Left renal pelvis (tissue), 4 donors: ENCODE data around the gene TPSB2. TPM values are rescaled to one million over a fixed set of nuclear protein-coding genes. Genes with fewer than 3 reads are reported as not detected.
A peak's percentile ranks its signal among the peaks of the same experiment; 100 is the strongest.
"Not testable (repeated sequence)": the region's sequence is repeated elsewhere in the genome, so short reads cannot be mapped to it uniquely, and the experiment has no call there.

ENCODE experiments used
- DNase-seq, 4 donors: peaks; one replicate each; pipeline ENCODE4 v3.0.0-alpha.2; 2013; ENCODE audit warnings: low read depth in 4 of 4, low spot score in 3 of 4
- polyA plus RNA-seq, 4 donors: library from polyadenylated mRNA; unstranded; fragments of 120-200 nt; gene quantifications; one replicate each; pipeline ENCODE4 v1.2.1, GENCODE V29; 2013; ENCODE audit not compliant: insufficient read length in 4 of 4

The TPSB2 gene
- polyA plus RNA-seq, 4 donors = 0.12 TPM; not detected in 3

- no peak for DNase-seq
These were observed 40.5 kb downstream of the TPSB2 start for GRCh38 chr16:1189455-1189854.

DNA sequence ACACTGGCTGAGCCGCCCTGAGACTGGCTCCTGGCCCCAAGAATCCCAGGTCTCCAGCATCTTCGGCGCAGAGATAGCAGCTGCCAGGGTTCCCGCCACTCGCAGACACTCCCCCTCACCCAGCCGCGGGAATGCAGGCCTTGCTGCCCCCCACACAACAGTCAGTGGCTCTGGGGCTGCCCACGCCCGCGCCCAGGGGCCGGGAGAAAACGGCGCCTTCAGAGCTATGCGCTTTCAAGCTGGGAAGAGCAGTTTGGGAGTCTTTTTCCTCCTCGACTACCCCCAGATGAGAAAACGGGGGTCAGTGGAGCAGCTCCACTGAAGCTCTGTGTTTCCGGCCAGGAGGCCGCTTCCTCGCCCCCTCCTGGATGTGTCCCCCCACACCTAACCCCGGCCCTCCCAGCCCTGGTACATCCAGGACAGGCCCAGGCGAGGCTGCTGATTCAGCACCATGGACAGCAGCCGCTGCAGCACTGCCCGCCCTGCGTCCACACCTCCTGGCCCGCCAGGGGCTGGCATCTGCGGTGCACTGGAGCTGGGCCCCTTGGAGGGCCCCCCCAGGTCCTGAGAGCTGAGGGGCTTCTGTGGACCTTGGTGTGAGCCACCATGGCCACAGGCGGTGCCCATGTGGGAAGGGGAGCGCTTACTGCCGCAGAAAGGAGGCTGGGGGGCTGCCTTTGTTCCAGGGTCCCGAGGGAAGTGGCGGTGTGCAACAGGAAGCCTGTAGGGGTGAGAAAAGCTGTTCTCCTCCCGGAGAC lies 41.4 kb downstream of the TPSB2 start:
- DNase-seq = no peak

DNA sequence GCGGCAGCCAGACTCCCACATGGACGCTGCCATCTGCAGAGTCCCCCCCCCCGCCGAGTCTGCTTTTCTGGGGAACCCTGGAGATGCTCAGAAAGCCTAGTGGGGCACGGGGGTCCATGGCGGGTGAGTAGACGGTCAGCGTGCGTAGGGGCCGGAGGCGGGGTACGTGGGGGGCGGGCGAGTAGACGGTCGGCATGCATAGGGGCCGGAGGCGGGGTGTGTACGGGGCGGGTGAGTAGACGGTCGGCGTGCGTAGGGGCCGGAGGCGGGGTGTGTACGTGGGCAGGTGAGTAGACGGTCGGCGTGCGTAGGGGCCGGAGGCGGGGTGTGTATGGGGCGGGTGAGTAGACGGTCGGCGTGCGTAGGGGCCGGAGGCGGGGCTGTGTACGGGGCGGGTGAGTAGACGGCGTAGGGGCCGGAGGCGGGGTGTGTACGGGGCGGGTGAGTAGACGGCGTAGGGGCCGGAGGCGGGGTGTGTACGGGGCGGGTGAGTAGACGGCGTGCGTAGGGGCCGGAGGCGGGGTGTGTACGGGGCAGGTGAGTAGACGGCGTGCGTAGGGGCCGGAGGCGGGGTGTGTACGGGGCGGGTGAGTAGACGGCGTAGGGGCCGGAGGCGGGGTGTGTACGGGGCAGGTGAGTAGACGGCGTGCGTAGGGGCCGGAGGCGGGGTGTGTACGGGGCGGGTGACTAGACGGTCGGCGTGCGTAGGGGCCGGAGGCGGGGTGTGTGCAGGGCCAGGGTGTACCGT lies 44.4 kb downstream of the TPSB2 start:
- DNase-seq = not testable (repeated sequence)

- no peak for DNase-seq
These were observed 45.0 kb downstream of the TPSB2 start for GRCh38 chr16:1184980-1185379.

- no peak for DNase-seq
These were observed 45.7 kb downstream of the TPSB2 start for GRCh38 chr16:1184156-1184868.

- DNase-seq = peak in 1 of 4 donors; percentile 71
These were observed 46.8 kb downstream of the TPSB2 start for GRCh38 chr16:1182950-1183907.

DNA sequence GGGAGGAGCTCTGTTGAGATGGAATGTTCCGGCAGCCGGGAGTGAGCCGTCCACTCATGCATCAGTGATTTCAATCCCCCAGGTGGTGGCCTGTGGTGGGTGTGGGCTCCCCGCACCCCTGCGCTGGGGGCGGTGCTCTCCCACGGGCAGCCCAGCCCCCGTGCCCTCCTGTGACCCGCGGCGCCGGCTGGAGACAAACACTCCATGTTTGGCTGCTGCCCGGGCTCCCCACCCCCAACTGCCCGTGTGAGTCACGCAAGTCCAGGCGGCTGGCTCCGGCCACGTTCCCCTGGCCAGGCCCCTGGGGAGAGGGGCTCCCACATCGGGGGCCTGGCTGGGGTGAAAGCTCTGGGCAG lies 47.7 kb downstream of the TPSB2 start:
- DNase-seq = peak in 3 of 4 donors; percentile 61 to 81 (median 76)

- no peak for DNase-seq
These were observed 48.3 kb downstream of the TPSB2 start for GRCh38 chr16:1181404-1182315.

GRCh38 chr16:1180549-1181403 lies 49.2 kb downstream of the TPSB2 start:
- DNase-seq = no peak

Other genes with a start within 250 kb of the TPSB2 start
- gene SOX8, start 248.4 kb downstream of the TPSB2 start, polyA plus RNA-seq = 1 to 10 TPM; 3.4 to 4.8 (median 3.6) TPM
- under 1 TPM in 2 of 4 donors, not detected in 2; 0.17 to 0.40 TPM for gene SSTR5, start 157.4 kb downstream of the TPSB2 start, polyA plus RNA-seq
- gene C1QTNF8, start 133.9 kb downstream of the TPSB2 start, polyA plus RNA-seq = not detected
- gene CACNA1H, start 77.1 kb downstream of the TPSB2 start, polyA plus RNA-seq = 10 to 100 TPM in 3 of 4 donors, 1 to 10 TPM in 1; 6.2 to 22.5 (median 17.5) TPM
- 1 to 10 TPM in 1 of 4 donors, under 1 TPM in 3; 0.30 to 1.1 (median 0.50) TPM for gene TPSG1, start 4.9 kb downstream of the TPSB2 start, polyA plus RNA-seq
- gene TPSAB1, start 10.5 kb upstream of the TPSB2 start, polyA plus RNA-seq = under 1 TPM in 3 of 4 donors, not detected in 1; 0.16 to 0.48 (median 0.42) TPM
- gene TPSD1, start 25.9 kb upstream of the TPSB2 start, polyA plus RNA-seq = not detected
- 100 to 1,000 TPM; 164 to 183 (median 167) TPM for gene UBE2I, start 79.5 kb upstream of the TPSB2 start, polyA plus RNA-seq
- 1 to 10 TPM in 3 of 4 donors, under 1 TPM in 1; 0.91 to 8.0 (median 4.6) TPM for gene BAIAP3, start 103.5 kb upstream of the TPSB2 start, polyA plus RNA-seq
- 10 to 100 TPM; 36.0 to 59.7 (median 38.8) TPM for gene TSR3, start 121.7 kb upstream of the TPSB2 start, polyA plus RNA-seq
- gene GNPTG, start 121.7 kb upstream of the TPSB2 start, polyA plus RNA-seq = 10 to 100 TPM; 54.1 to 76.1 (median 56.8) TPM
- 10 to 100 TPM; 10.2 to 29.3 (median 16.3) TPM for gene UNKL, start 184.5 kb upstream of the TPSB2 start, polyA plus RNA-seq
- 10 to 100 TPM; 10.5 to 14.2 (median 11.5) TPM for gene UQCC4, start 190.6 kb upstream of the TPSB2 start, polyA plus RNA-seq
- gene PERCC1, start 200.9 kb upstream of the TPSB2 start, polyA plus RNA-seq = under 1 TPM in 1 of 4 donors, not detected in 3; 0.25 TPM
- gene CCDC154, start 214.4 kb upstream of the TPSB2 start, polyA plus RNA-seq = 1 to 10 TPM; 1.4 to 4.1 (median 2.0) TPM
- 10 to 100 TPM; 38.3 to 68.6 (median 47.1) TPM for gene CLCN7, start 244.8 kb upstream of the TPSB2 start, polyA plus RNA-seq